HCT116 (cell line): ENCODE measurements around the gene MYOM1. TPM values are rescaled to one million over a fixed set of nuclear protein-coding genes. Genes with fewer than 3 reads are reported as not detected.

Experiments used
- ATAC-seq: fragments of 200-7000 bp; cut with Tn5 transposase; 2 replicates; pipeline ENCODE4 v1.9.1; 2020; ENCODE audit warnings: mild to moderate bottlenecking, moderate library complexity
- BruUV-seq: library from RNA; stranded (reverse); fragments of 400-500 nt; replicated peaks from 2 replicates; lab custom pipeline; 2021; lab: Mats Ljungman, UMichigan
- CTCF ChIA-PET: fragments of 300-600 bp; sonication (Branson Sonifier 250); formaldehyde crosslinking; loops from one replicate; lab custom pipeline; 2021; ENCODE audit warnings: antibody characterized with exemption; lab: Charles Lee
- POLR2A ChIA-PET: fragments of 300-600, 350-600 bp; sonication (Branson Sonifier 250); formaldehyde crosslinking; loops from one replicate; lab custom pipeline; 2021; ENCODE audit warnings: antibody characterized with exemption; lab: Charles Lee
- RAD21 ChIA-PET, 2 experiments: fragments of 300-600 bp; sonication (Branson Sonifier 250); formaldehyde crosslinking; loops; one replicate each; lab custom pipeline; 2023; ENCODE audit warnings: low total read pairs in 2 of 2; ENCODE audit not compliant: uncharacterized antibody in 2 of 2, unreplicated experiment in 2 of 2, low non-redundant PET in 1 of 2; lab: Charles Lee
- DNase-seq: peaks from one replicate; pipeline ENCODE4 v3.0.0-alpha.2; 2010; ENCODE audit warnings: low read depth, low spot score
- H2AFZ ChIP-seq: fragments of 200-600 bp; shearing (Covaris generic), sonication (generic); 2 replicates; pipeline ENCODE4 v1.6.1; 2017; ENCODE audit warnings: low read depth, mixed run types, mixed read lengths, antibody characterized with exemption, low read length; ENCODE audit not compliant: poor library complexity, severe bottlenecking
- H3K27ac ChIP-seq: 2 replicates; pipeline ENCODE4 v1.5.1; 2012; ENCODE audit warnings: low read depth, low read length
- H3K27me3 ChIP-seq: fragments of 200-600 bp; sonication (generic); 2 replicates; pipeline ENCODE4 v1.6.1; 2016; ENCODE audit warnings: mixed run types, low read length, mixed read lengths; ENCODE audit not compliant: insufficient read depth
- H3K36me3 ChIP-seq, 2 experiments: fragments of 200-500 bp in 1 of 2; fragments of 200-600 bp in 1 of 2; sonication (Bioruptor generic) in 1 of 2; sonication (generic) in 1 of 2; 2 replicates each; pipeline versions ENCODE4 v1.5.1 to v1.6.1; 2014 to 2016; ENCODE audit warnings: low read length in 2 of 2, inconsistent platforms in 1 of 2, mixed read lengths in 1 of 2, mixed run types in 1 of 2; ENCODE audit not compliant: insufficient read depth in 2 of 2, control insufficient read depth in 1 of 2
- H3K4me1 ChIP-seq, 2 experiments: fragments of 200-600 bp in 1 of 2; sonication (generic) in 1 of 2; 2 replicates each; pipeline versions ENCODE4 v1.5.1 to v1.6.1; 2012 to 2017; ENCODE audit warnings: low read length in 2 of 2, inconsistent platforms in 1 of 2, mild to moderate bottlenecking in 1 of 2, mixed read lengths in 1 of 2, mixed run types in 1 of 2, moderate library complexity in 1 of 2; ENCODE audit not compliant: insufficient read depth in 2 of 2, control insufficient read depth in 1 of 2
- H3K4me2 ChIP-seq: fragments of 200-600 bp; sonication (generic); 2 replicates; pipeline ENCODE4 v1.6.1; 2017; ENCODE audit warnings: mixed run types, low read length, mixed read lengths
- H3K4me3 ChIP-seq, 2 experiments: fragments of 200-600 bp in 1 of 2; sonication (generic) in 1 of 2; replicated peaks in 1 of 2; 2 replicates each; pipeline ENCODE4 v1.5.1; 2011 to 2016; ENCODE audit warnings: low read length in 2 of 2, control low read depth in 1 of 2, low read depth in 1 of 2, mild to moderate bottlenecking in 1 of 2, mixed read lengths in 1 of 2, mixed run types in 1 of 2
- H3K79me2 ChIP-seq: fragments of 200-600 bp; sonication (generic); 2 replicates; pipeline ENCODE4 v1.6.1; 2017; ENCODE audit warnings: mild to moderate bottlenecking, mixed run types, low read length, moderate library complexity, mixed read lengths; ENCODE audit not compliant: insufficient read depth
- H3K9ac ChIP-seq: fragments of 200-600 bp; sonication (generic); 2 replicates; pipeline ENCODE4 v1.6.1; 2016; ENCODE audit warnings: low read length, mixed read lengths
- H3K9me2 ChIP-seq: fragments of 200-600 bp; sonication (generic), shearing (Covaris generic); 2 replicates; pipeline ENCODE4 v1.6.1; 2017; ENCODE audit warnings: mixed run types, mild to moderate bottlenecking, moderate library complexity; ENCODE audit not compliant: insufficient read depth
- H3K9me3 ChIP-seq, 2 experiments: fragments of 200-500 bp in 1 of 2; fragments of 200-600 bp in 1 of 2; sonication (Bioruptor generic) in 1 of 2; sonication (generic) in 1 of 2; 2 replicates each; pipeline ENCODE4 v1.6.1; 2014 to 2017; ENCODE audit warnings: low read length in 2 of 2, mixed read lengths in 2 of 2, inconsistent platforms in 1 of 2, low read depth in 1 of 2, mild to moderate bottlenecking in 1 of 2, mixed run types in 1 of 2, moderate library complexity in 1 of 2; ENCODE audit not compliant: control insufficient read depth in 1 of 2, insufficient read depth in 1 of 2
- H4K20me1 ChIP-seq: fragments of 200-600 bp; sonication (generic), shearing (Covaris generic); 2 replicates; pipeline ENCODE4 v1.6.1; 2017; ENCODE audit warnings: mixed run types, mild to moderate bottlenecking, moderate library complexity; ENCODE audit not compliant: insufficient read depth
- CBX3 ChIP-seq: IDR thresholded peaks from 2 replicates; pipeline ENCODE4 v1.6.1; 2012; ENCODE audit warnings: low read depth
- CEBPB ChIP-seq: IDR thresholded peaks from 2 replicates; pipeline ENCODE4 v1.6.1; 2012; ENCODE audit warnings: low read depth
- EGR1 ChIP-seq: IDR thresholded peaks from 2 replicates; pipeline ENCODE4 v1.6.1; 2012; ENCODE audit warnings: low read depth
- EZH2 ChIP-seq: fragments of 200-600 bp; sonication (generic); IDR thresholded peaks from 2 replicates; pipeline ENCODE4 v1.6.1; 2017; ENCODE audit warnings: antibody characterized with exemption, mixed run types
- EZH2phosphoT487 ChIP-seq: fragments of 200-600 bp; IDR thresholded peaks from 2 replicates; pipeline ENCODE4 v1.6.1; 2018; ENCODE audit warnings: antibody characterized with exemption, borderline replicate concordance
- JUND ChIP-seq: IDR thresholded peaks from 2 replicates; pipeline ENCODE4 v1.6.1; 2012
- POLR2A ChIP-seq: IDR thresholded peaks from 2 replicates; pipeline ENCODE4 v1.7.0; 2011; ENCODE audit warnings: borderline replicate concordance; ENCODE audit not compliant: insufficient read depth, insufficient read length; ENCODE audit errors: extremely low read depth
- POLR2AphosphoS5 ChIP-seq: IDR thresholded peaks from 2 replicates; pipeline ENCODE4 v1.6.1; 2011; ENCODE audit warnings: mild to moderate bottlenecking, low read depth, low read length, moderate library complexity
- RAD21 ChIP-seq: IDR thresholded peaks from 2 replicates; pipeline ENCODE4 v1.6.1; 2012; ENCODE audit warnings: low read depth, mild to moderate bottlenecking
- SIN3A ChIP-seq: IDR thresholded peaks from 2 replicates; pipeline ENCODE4 v1.6.1; 2012; ENCODE audit warnings: low read depth
- SRF ChIP-seq: IDR thresholded peaks from 2 replicates; pipeline ENCODE4 v1.6.1; 2012; ENCODE audit warnings: low read depth
- TCF7L2 ChIP-seq: IDR thresholded peaks from 2 replicates; pipeline ENCODE4 v1.7.0; 2011; ENCODE audit warnings: borderline replicate concordance, inconsistent platforms; ENCODE audit not compliant: insufficient read depth, insufficient read length; ENCODE audit errors: extremely low read depth
- YY1 ChIP-seq: IDR thresholded peaks from 2 replicates; pipeline ENCODE4 v1.6.1; 2011; ENCODE audit warnings: low read length, low read depth, moderate library complexity, mild to moderate bottlenecking; ENCODE audit not compliant: insufficient replicate concordance; ENCODE audit errors: extremely low read depth
- ZFX ChIP-seq: fragments of 450-650 bp; IDR thresholded peaks from 2 replicates; pipeline ENCODE4 v1.6.1; 2017
- intact Hi-C: fragments of 100-400 bp; cut with micrococcal nuclease; formaldehyde crosslinking; loops from 2 replicates; pipeline ENCODE4 v1.10.0; 2022
- total RNA-seq: library from RNA; stranded (reverse); gene quantifications from one replicate; pipeline ENCODE4 v1.2.1, GENCODE V29; 2021; ENCODE audit not compliant: unreplicated experiment
- TF ChIP-seq, protein P1 (sequence below): IDR thresholded peaks from 2 replicates; pipeline ENCODE4 v1.6.1; 2011; ENCODE audit warnings: mild to moderate bottlenecking, low read length, moderate library complexity; ENCODE audit not compliant: insufficient replicate concordance; ENCODE audit errors: extremely low read depth

The MYOM1 gene
- total RNA-seq, 1 experiment from 2014 or later, result 0.52 TPM

DNA sequence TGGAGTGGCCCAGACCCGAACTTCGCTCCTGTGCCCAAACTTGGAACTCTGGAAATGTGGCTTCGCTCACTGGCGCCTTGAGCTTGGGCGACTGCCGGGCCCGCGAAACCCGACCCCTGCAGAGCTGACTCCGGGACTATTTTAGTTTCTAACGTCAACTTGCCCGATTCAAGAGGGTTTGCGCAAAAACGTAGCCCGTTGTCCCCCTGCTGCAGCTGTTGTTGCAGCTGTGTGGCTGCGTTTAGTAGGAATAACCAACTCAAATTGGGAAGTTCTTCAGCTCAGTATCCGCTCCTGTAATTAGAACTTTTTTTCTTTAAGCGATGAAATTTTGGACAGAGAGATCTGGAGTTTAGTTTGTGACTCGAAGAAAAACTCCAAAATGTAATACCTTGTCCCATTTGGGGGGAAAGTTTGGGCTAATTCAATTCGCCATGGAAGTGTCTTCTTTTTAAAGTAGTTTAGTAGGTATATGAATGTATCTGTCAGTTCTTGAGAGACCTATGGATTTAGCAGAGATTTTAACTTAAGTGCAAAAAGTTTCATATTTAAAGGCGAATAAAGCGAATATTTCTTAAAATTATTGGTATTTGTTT is 28.4 kb upstream of the MYOM1 start:
- BruUV-seq, result no TSS peak

DNA sequence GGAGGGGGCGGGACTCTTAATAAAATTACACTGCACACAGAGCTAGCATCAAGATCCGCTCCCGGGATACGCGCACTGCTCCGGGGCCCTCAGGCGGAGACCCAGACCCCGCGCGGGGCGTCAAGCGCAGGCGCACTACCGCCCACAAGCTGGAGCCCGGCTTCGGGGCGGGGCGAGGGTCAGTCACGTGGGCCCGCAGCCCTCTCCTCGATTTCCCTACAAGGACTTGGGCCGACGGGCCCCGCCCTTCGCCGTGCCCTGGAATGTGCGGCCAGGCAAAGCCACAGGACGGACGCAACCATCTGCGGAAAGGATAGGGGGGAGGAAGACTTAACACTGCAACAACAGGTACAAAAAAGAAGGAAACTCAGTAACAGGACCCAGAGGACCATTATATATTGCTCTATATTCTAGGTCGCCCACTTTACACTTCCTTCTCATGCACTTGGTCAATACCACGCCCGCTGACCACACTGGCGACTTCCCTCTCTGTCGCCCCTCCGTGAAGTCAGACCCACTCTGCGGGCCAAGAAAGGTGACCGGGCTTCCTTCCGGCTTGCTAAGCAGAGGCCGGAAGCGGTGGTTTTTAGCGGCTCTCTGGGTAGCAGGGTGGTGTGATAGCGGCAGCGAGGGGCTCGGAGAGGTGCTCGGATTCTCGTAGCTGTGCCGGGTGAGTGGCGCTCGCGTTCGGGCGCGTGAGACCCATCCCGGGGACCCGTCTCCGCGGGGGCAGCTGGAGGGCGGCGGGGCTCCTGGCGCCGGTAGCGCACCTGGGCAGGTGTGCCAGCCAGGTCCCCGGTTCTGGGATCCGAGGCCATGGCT is 27.7 kb upstream of the MYOM1 start, which contains the start of gene MYL12A:
MYL12A (plus strand) TSS at position 562 of the 822 bp plus-strand sequence. CDS start 5,447 bp downstream, outside the sequence.
- CTCF ChIA-PET, result interaction anchor here (0.6 to 3.6 kb wide), 7 partner anchors 299 to 622 kb away, joined by 3 to 43 read pairs (median 3); no protein-coding TSS in a partner anchor
- Histone ChIP-seq H3K4me1 (peaks cover 42 to 52% of the 10 kb centered on the region in 2 experiments), H3K36me3 (peaks cover 0 to 8% of the 10 kb centered on the region in 2 experiments; a peak in 3 of 4 replicates), H2AFZ (no peak within 1 kb of the TSS), H3K4me2 (peak within 1 kb of the TSS; percentile 80), H3K79me2 (peaks cover 54% of the 10 kb centered on the region), H3K27me3 (no peaks in the 10 kb centered on the region), H3K27ac (peak within 1 kb of the TSS; percentile 90), H3K9me2 (no peaks in the 10 kb centered on the region), H3K9me3 (no peaks in the 10 kb centered on the region), H4K20me1 (peaks cover 7% of the 10 kb centered on the region; the same call in 1 of the 2 replicates), H3K9ac (peak within 1 kb of the TSS; percentile 95), H3K4me3 (peak within 1 kb of the TSS; percentile 92 to 96)
- no TSS peak for BruUV-seq
- peak; percentile 98 for DNase-seq
- TF ChIP-seq, protein P1, sequence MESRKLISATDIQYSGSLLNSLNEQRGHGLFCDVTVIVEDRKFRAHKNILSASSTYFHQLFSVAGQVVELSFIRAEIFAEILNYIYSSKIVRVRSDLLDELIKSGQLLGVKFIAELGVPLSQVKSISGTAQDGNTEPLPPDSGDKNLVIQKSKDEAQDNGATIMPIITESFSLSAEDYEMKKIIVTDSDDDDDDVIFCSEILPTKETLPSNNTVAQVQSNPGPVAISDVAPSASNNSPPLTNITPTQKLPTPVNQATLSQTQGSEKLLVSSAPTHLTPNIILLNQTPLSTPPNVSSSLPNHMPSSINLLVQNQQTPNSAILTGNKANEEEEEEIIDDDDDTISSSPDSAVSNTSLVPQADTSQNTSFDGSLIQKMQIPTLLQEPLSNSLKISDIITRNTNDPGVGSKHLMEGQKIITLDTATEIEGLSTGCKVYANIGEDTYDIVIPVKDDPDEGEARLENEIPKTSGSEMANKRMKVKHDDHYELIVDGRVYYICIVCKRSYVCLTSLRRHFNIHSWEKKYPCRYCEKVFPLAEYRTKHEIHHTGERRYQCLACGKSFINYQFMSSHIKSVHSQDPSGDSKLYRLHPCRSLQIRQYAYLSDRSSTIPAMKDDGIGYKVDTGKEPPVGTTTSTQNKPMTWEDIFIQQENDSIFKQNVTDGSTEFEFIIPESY, result peak; percentile 15
- no peak for TF ChIP-seq JUND
- 0 out of 2 replicates have a peak, but pooled peaks have one; percentile 15 for TF ChIP-seq ZFX
- TF ChIP-seq SRF, result no peak
- no peak for TF ChIP-seq EZH2
- TF ChIP-seq CEBPB, result no peak
- TF ChIP-seq POLR2A, result peak; percentile 77
- TF ChIP-seq TCF7L2, result peak; percentile 69
- TF ChIP-seq EZH2phosphoT487, result no peak
- TF ChIP-seq YY1, result peak; percentile 30
- peak; percentile 94 for TF ChIP-seq POLR2AphosphoS5
- TF ChIP-seq EGR1, result no peak
- peak; percentile 82 for ATAC-seq
- intact Hi-C loops, result loop anchor here (2.0 to 5.0 kb wide), 4 partner anchors 97 to 481 kb away; partner anchors contain the start of gene LPIN2
- RAD21 ChIA-PET, result no interaction called here
- POLR2A ChIA-PET, result interaction anchor here (0.6 to 1.5 kb wide), 5 partner anchors 9 to 419 kb away, joined by 3 to 6 read pairs (median 3); no protein-coding TSS in a partner anchor

More for the DNA sequence above, 28.4 kb upstream of the MYOM1 start:
- H2AFZ ChIP-seq, result no peak overlapping the region
- TF ChIP-seq SIN3A (no peak), EGR1 (no peak), TCF7L2 (no peak), CBX3 (no peak), RAD21 (no peak)
- H3K9me3 ChIP-seq, result no peaks in the 10 kb centered on the region
- peak overlapping the region; percentile 92 to 96 for H3K4me3 ChIP-seq
- H3K9ac ChIP-seq, result peak overlapping the region; percentile 95
- intact Hi-C loops, result loop anchor here (5.0 kb wide), 1 partner anchor 236 kb away; the partner anchor contains the start of gene LPIN2
- peak overlapping the region; percentile 90 for H3K27ac ChIP-seq
- H3K79me2 ChIP-seq, result peaks cover 61% of the 10 kb centered on the region
- peaks cover 7% of the 10 kb centered on the region; the same call in 1 of the 2 replicates for H4K20me1 ChIP-seq
- peak overlapping the region; percentile 80 for H3K4me2 ChIP-seq
- peaks cover under 1 to 15% of the 10 kb centered on the region in 2 experiments; a peak in 3 of 4 replicates for H3K36me3 ChIP-seq
- DNase-seq (no peak), ATAC-seq (no peak)
- CTCF ChIA-PET, result interaction anchor here (1.4 to 3.6 kb wide), 3 partner anchors 314 to 482 kb away, joined by 3 to 43 read pairs (median 5); no protein-coding TSS in a partner anchor
- POLR2A ChIA-PET, result interaction anchor here (0.6 to 1.5 kb wide), 2 partner anchors 9 to 418 kb away, joined by 3 to 6 read pairs; no protein-coding TSS in a partner anchor
- H3K9me2 ChIP-seq, result no peaks in the 10 kb centered on the region
- peaks cover 42 to 52% of the 10 kb centered on the region in 2 experiments for H3K4me1 ChIP-seq
- RAD21 ChIA-PET, result no interaction called here
- H3K27me3 ChIP-seq, result no peaks in the 10 kb centered on the region
